H9 (cell line): ENCODE results near the gene PDZRN4. TPM values are rescaled to one million over a fixed set of nuclear protein-coding genes. Genes with fewer than 3 reads are reported as not detected.

ENCODE experiments used
- DNase-seq: peaks from one replicate; pipeline ENCODE4 v3.0.0-alpha.2; 2017
- H2AFZ ChIP-seq: one replicate; pipeline ENCODE4 v1.6.1; 2013; ENCODE audit warnings: mild to moderate bottlenecking, low read length, control low read depth, moderate library complexity
- H2AK5ac ChIP-seq: 2 replicates; pipeline ENCODE4 v1.6.1; 2013; ENCODE audit warnings: low read length, control low read depth, mixed read lengths; ENCODE audit not compliant: insufficient read length
- H2BK120ac ChIP-seq: one replicate; pipeline ENCODE4 v1.6.1; 2013; ENCODE audit warnings: low read depth, mild to moderate bottlenecking, low read length, control low read depth, inconsistent platforms; ENCODE audit not compliant: poor library complexity, severe bottlenecking
- H2BK12ac ChIP-seq: 2 replicates; pipeline ENCODE4 v1.6.1; 2013; ENCODE audit warnings: low read length, control low read depth, mixed read lengths, low read depth; ENCODE audit not compliant: insufficient read length
- H2BK15ac ChIP-seq: 2 replicates; pipeline ENCODE4 v1.6.1; 2013; ENCODE audit warnings: low read depth, low read length, control low read depth
- H2BK20ac ChIP-seq: one replicate; pipeline ENCODE4 v1.6.1; 2013; ENCODE audit warnings: low read depth, mild to moderate bottlenecking, low read length, control low read depth, inconsistent platforms; ENCODE audit not compliant: poor library complexity, severe bottlenecking
- H2BK5ac ChIP-seq: 2 replicates; pipeline ENCODE4 v1.6.1; 2013; ENCODE audit warnings: low read length, control low read depth, mixed read lengths; ENCODE audit not compliant: insufficient read length
- H3K14ac ChIP-seq: 2 replicates; pipeline ENCODE4 v1.6.1; 2013; ENCODE audit warnings: low read length, control low read depth; ENCODE audit not compliant: insufficient read depth
- H3K18ac ChIP-seq: 2 replicates; pipeline ENCODE4 v1.6.1; 2013; ENCODE audit warnings: low read depth, mild to moderate bottlenecking, mixed read lengths, low read length, control low read depth; ENCODE audit not compliant: insufficient read length
- H3K23ac ChIP-seq: 2 replicates; pipeline ENCODE4 v1.6.1; 2013; ENCODE audit warnings: low read length, control low read depth, mixed read lengths, low read depth; ENCODE audit not compliant: insufficient read length
- H3K23me2 ChIP-seq: 2 replicates; pipeline ENCODE4 v1.6.1; 2013; ENCODE audit warnings: low read depth, mild to moderate bottlenecking, mixed read lengths, low read length, control low read depth; ENCODE audit not compliant: insufficient read length, poor library complexity, severe bottlenecking
- H3K27ac ChIP-seq: 2 replicates; pipeline ENCODE4 v1.5.1; 2013; ENCODE audit warnings: low read length, control low read depth, mixed read lengths, low read depth; ENCODE audit not compliant: insufficient read length
- H3K27me3 ChIP-seq: 2 replicates; pipeline ENCODE4 v1.6.1; 2013; ENCODE audit warnings: low read length, control low read depth, inconsistent platforms; ENCODE audit not compliant: insufficient read depth
- H3K4ac ChIP-seq: 2 replicates; pipeline ENCODE4 v1.6.1; 2013; ENCODE audit warnings: low read depth, mild to moderate bottlenecking, control low read depth, inconsistent platforms, low read length, moderate library complexity
- H3K4me1 ChIP-seq: 2 replicates; pipeline ENCODE4 v1.6.1; 2013; ENCODE audit warnings: low read length, control low read depth, inconsistent platforms; ENCODE audit not compliant: insufficient read depth
- H3K4me2 ChIP-seq: 2 replicates; pipeline ENCODE4 v1.6.1; 2013; ENCODE audit warnings: low read length, control low read depth, mixed read lengths; ENCODE audit not compliant: insufficient read length, insufficient read depth
- H3K56ac ChIP-seq: 2 replicates; pipeline ENCODE4 v1.6.1; 2013; ENCODE audit warnings: low read depth, mild to moderate bottlenecking, mixed read lengths, low read length, control low read depth; ENCODE audit not compliant: insufficient read length
- H3K79me1 ChIP-seq: 2 replicates; pipeline ENCODE4 v1.6.1; 2013; ENCODE audit warnings: low read depth, mild to moderate bottlenecking, moderate library complexity, low read length, control low read depth, inconsistent platforms; ENCODE audit not compliant: insufficient read depth, poor library complexity, severe bottlenecking
- H3K79me2 ChIP-seq: 2 replicates; pipeline ENCODE4 v1.6.1; 2013; ENCODE audit warnings: low read length, control low read depth, inconsistent platforms; ENCODE audit not compliant: insufficient read depth
- H3K9ac ChIP-seq: 2 replicates; pipeline ENCODE4 v1.6.1; 2013; ENCODE audit warnings: low read length, control low read depth, mixed read lengths; ENCODE audit not compliant: insufficient read length; ENCODE audit errors: extremely low read depth
- H3K9me3 ChIP-seq: one replicate; pipeline ENCODE4 v1.6.1; 2013; ENCODE audit warnings: low read depth, low read length, inconsistent platforms; ENCODE audit not compliant: control insufficient read depth
- H3T11ph ChIP-seq: one replicate; pipeline ENCODE4 v1.6.1; 2013; ENCODE audit warnings: mild to moderate bottlenecking, low read length, control low read depth, inconsistent platforms
- H4K20me1 ChIP-seq: one replicate; pipeline ENCODE4 v1.6.1; 2013; ENCODE audit not compliant: control insufficient read depth, insufficient read length, insufficient read depth
- H4K5ac ChIP-seq: 2 replicates; pipeline ENCODE4 v1.6.1; 2013; ENCODE audit warnings: low read depth, mild to moderate bottlenecking, mixed read lengths, low read length, control low read depth; ENCODE audit not compliant: insufficient read length
- H4K8ac ChIP-seq: replicated peaks from 2 replicates; pipeline ENCODE4 v1.6.1; 2013; ENCODE audit warnings: low read length, control low read depth, mixed read lengths, low read depth; ENCODE audit not compliant: insufficient read length
- H4K91ac ChIP-seq: 2 replicates; pipeline ENCODE4 v1.6.1; 2013; ENCODE audit warnings: low read depth, mild to moderate bottlenecking, moderate library complexity, mixed read lengths, low read length, control low read depth; ENCODE audit not compliant: insufficient read length
- H3K27ac Mint-ChIP-seq, 3 experiments: 2 replicates in 2 of 3; 3 replicates in 1 of 3; pipeline ENCODE4 v1.8.0; 2020 to 2021; ENCODE audit warnings: mixed read lengths in 3 of 3, mild to moderate bottlenecking in 1 of 3, moderate library complexity in 1 of 3
- H3K27me3 Mint-ChIP-seq: 2 replicates; pipeline ENCODE4 v1.8.0; 2021; ENCODE audit warnings: low read depth, mild to moderate bottlenecking, moderate library complexity, mixed read lengths
- H3K36me3 Mint-ChIP-seq, 3 experiments: 2 replicates in 2 of 3; 3 replicates in 1 of 3; pipeline ENCODE4 v1.8.0; 2020 to 2021; ENCODE audit warnings: low read depth in 3 of 3, mixed read lengths in 3 of 3; ENCODE audit not compliant: insufficient read depth in 1 of 3
- H3K4me1 Mint-ChIP-seq, 2 experiments: 2 replicates each; pipeline ENCODE4 v1.8.0; 2020; ENCODE audit warnings: mixed read lengths in 2 of 2
- H3K4me3 Mint-ChIP-seq, 2 experiments: 2 replicates in 1 of 2; 3 replicates in 1 of 2; pipeline ENCODE4 v1.8.0; 2020 to 2021; ENCODE audit warnings: mild to moderate bottlenecking in 2 of 2, mixed read lengths in 2 of 2, moderate library complexity in 1 of 2
- H3K9me3 Mint-ChIP-seq, 2 experiments: 2 replicates in 1 of 2; 3 replicates in 1 of 2; pipeline ENCODE4 v1.8.0; 2020; ENCODE audit warnings: mild to moderate bottlenecking in 2 of 2, mixed read lengths in 2 of 2, moderate library complexity in 1 of 2
- WGBS: extraction: QIAGEN DNeasy Blood & Tissue Kit; methylation state at CpG from one replicate; pipeline ENCODE4 v1.1.7; 2013; ENCODE audit warnings: missing lambda C conversion rate, low lambda C conversion rate, mixed read lengths; ENCODE audit not compliant: insufficient read length; ENCODE audit errors: extremely low coverage; 5-methylcytosine and 5-hydroxymethylcytosine counted together
- total RNA-seq: library from RNA; stranded (reverse); gene quantifications from 2 replicates; pipeline ENCODE4 v1.2.1, GENCODE V29; 2021
- TF ChIP-seq, protein P1 (sequence below): fragments of 200-600 bp; sonication (generic); conservative IDR thresholded peaks from 3 replicates; pipeline ENCODE4 v1.8.0; 2021; ENCODE audit warnings: antibody characterized with exemption, mild to moderate bottlenecking

PDZRN4 gene
- total RNA-seq, 1 experiment from 2014 or later = not detected

DNA sequence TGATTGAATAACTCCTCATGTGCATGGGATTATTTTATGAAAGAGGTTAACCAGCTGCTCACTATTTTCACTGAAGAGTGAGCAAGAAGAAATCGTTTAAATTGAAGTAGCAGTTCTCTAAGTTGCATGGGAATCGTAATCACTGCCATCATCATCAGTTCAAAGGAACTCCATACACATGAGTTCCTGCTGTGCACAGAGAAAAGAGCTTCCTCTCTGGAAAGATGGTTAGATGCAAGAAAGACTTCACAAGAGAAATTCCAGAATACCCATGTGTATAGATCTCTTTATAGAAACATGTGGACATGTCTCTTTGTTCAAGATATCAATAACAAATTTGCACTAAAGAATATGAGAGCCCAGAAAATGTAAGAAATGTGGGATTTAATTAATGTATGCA is 291.3 kb downstream of the PDZRN4 start:
- no peaks in the 10 kb centered on the region for H3K79me1 ChIP-seq
- no peak for DNase-seq
- no peak overlapping the region for H3K4me2 ChIP-seq
- Mint-ChIP-seq H3K36me3 (no peaks in the 10 kb centered on the region), H3K27ac (no peak overlapping the region), H3K9me3 (no peaks in the 10 kb centered on the region), H3K4me1 (peaks cover 21 to 23% of the 10 kb centered on the region in 2 experiments), H3K27me3 (no peaks in the 10 kb centered on the region), H3K4me3 (no peak overlapping the region)
- peaks cover 11% of the 10 kb centered on the region for H3K4me1 ChIP-seq
- H2BK5ac ChIP-seq = no peak overlapping the region
- H3K4ac ChIP-seq = no peak overlapping the region
- H3T11ph ChIP-seq = no peak overlapping the region
- H3K9ac ChIP-seq = no peak overlapping the region
- no CpG with 5 or more reads among the region's 2 CpGs for WGBS
- no peaks in the 10 kb centered on the region for H3K23me2 ChIP-seq
- H3K27me3 ChIP-seq = no peaks in the 10 kb centered on the region
- no peaks in the 10 kb centered on the region for H4K20me1 ChIP-seq
- no peak overlapping the region for H3K14ac ChIP-seq
- no peak overlapping the region for H2BK20ac ChIP-seq
- TF ChIP-seq, protein P1, sequence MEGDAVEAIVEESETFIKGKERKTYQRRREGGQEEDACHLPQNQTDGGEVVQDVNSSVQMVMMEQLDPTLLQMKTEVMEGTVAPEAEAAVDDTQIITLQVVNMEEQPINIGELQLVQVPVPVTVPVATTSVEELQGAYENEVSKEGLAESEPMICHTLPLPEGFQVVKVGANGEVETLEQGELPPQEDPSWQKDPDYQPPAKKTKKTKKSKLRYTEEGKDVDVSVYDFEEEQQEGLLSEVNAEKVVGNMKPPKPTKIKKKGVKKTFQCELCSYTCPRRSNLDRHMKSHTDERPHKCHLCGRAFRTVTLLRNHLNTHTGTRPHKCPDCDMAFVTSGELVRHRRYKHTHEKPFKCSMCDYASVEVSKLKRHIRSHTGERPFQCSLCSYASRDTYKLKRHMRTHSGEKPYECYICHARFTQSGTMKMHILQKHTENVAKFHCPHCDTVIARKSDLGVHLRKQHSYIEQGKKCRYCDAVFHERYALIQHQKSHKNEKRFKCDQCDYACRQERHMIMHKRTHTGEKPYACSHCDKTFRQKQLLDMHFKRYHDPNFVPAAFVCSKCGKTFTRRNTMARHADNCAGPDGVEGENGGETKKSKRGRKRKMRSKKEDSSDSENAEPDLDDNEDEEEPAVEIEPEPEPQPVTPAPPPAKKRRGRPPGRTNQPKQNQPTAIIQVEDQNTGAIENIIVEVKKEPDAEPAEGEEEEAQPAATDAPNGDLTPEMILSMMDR = no peak
- no peak overlapping the region for H2AFZ ChIP-seq
- H3K18ac ChIP-seq = no peak overlapping the region
- H2BK120ac ChIP-seq = no peak overlapping the region
- no peak overlapping the region for H3K23ac ChIP-seq
- no peak overlapping the region for H4K91ac ChIP-seq
- no peaks in the 10 kb centered on the region for H3K9me3 ChIP-seq
- H2BK12ac ChIP-seq = no peak overlapping the region
- no peak overlapping the region for H4K8ac ChIP-seq
- no peak overlapping the region for H2AK5ac ChIP-seq
- no peak overlapping the region for H3K27ac ChIP-seq
- H2BK15ac ChIP-seq = no peak overlapping the region
- H4K5ac ChIP-seq = no peak overlapping the region
- H3K79me2 ChIP-seq = no peaks in the 10 kb centered on the region
- no peak overlapping the region for H3K56ac ChIP-seq
